K562 (cell line): ENCODE results near the gene HMBS. TPM values are rescaled to one million over a fixed set of nuclear protein-coding genes. Genes with fewer than 3 reads are reported as not detected.

Source experiments
- ATAC-seq: fragments of 200-7000 bp; cut with Tn5 transposase; 3 replicates; pipeline ENCODE4 v1.9.1; 2020; ENCODE audit warnings: moderate library complexity
- BruUV-seq: library from RNA; stranded (reverse); fragments of 400-500 nt; replicated peaks from 2 replicates; lab custom pipeline; 2021; lab: Mats Ljungman, UMichigan
- CTCF ChIA-PET: fragments of 300-600 bp; formaldehyde crosslinking; extraction: SDS; loops from one replicate; lab custom pipeline; 2021; ENCODE audit warnings: low intra/inter-chr PET ratio; lab: Yijun Ruan, JAX
- POLR2A ChIA-PET: fragments of 300-600, 350-650 bp; sonication (Branson Sonifier 250); formaldehyde crosslinking; extraction: SDS; loops from one replicate; lab custom pipeline; 2021; ENCODE audit warnings: antibody characterized with exemption, inconsistent platforms; lab: Yijun Ruan, JAX
- DNase-seq, 4 experiments: peaks; one replicate each; pipeline versions ENCODE4 v3.0.0 to v3.0.0-alpha.2; 2011 to 2018; ENCODE audit warnings: low spot score in 3 of 4, mixed read lengths in 3 of 4; ENCODE audit errors: extremely low read depth in 1 of 4
- FAIRE-seq: peaks from 2 replicates; lab custom pipeline; 2011; peaks lifted over from hg19 to GRCh38; lab: Jason Lieb, UNC
- H2AFZ ChIP-seq: 2 replicates; pipeline ENCODE4 v1.6.0; 2011; ENCODE audit warnings: low read depth, low read length, control low read depth, inconsistent platforms
- H3K27ac ChIP-seq: fragments of 200-600 bp; 3 replicates; pipeline ENCODE4 v1.8.0; 2011; ENCODE audit warnings: low read depth, mild to moderate bottlenecking, control low read depth, inconsistent platforms, low read length, moderate library complexity, mixed read lengths; ENCODE audit errors: extremely low read depth
- H3K27me3 ChIP-seq, 2 experiments: fragments of 300-600 bp in 1 of 2; 2 replicates in 1 of 2; 3 replicates in 1 of 2; pipeline versions ENCODE4 v1.6.0 to v1.8.0; 2011; ENCODE audit warnings: inconsistent platforms in 2 of 2, low read length in 2 of 2, mild to moderate bottlenecking in 1 of 2, mixed read lengths in 1 of 2, moderate library complexity in 1 of 2; ENCODE audit not compliant: control insufficient read depth in 2 of 2, insufficient read depth in 2 of 2
- H3K36me3 ChIP-seq: fragments of 300-600 bp; 3 replicates; pipeline ENCODE4 v1.8.0; 2011; ENCODE audit warnings: mild to moderate bottlenecking, low read length, inconsistent platforms; ENCODE audit not compliant: control insufficient read depth, insufficient read depth
- H3K4me1 ChIP-seq, 2 experiments: fragments of 200-600 bp in 1 of 2; replicated peaks in 1 of 2; 2 replicates in 1 of 2; 3 replicates in 1 of 2; pipeline versions ENCODE4 v1.5.1 to v1.8.0; 2011; ENCODE audit warnings: inconsistent platforms in 2 of 2, low read length in 2 of 2, mild to moderate bottlenecking in 1 of 2, mixed read lengths in 1 of 2, moderate library complexity in 1 of 2; ENCODE audit not compliant: control insufficient read depth in 2 of 2, insufficient read depth in 2 of 2
- H3K4me2 ChIP-seq: 2 replicates; pipeline ENCODE4 v1.6.1; 2011; ENCODE audit warnings: low read length, control low read depth, inconsistent platforms, mixed read lengths; ENCODE audit not compliant: insufficient read depth
- H3K4me3 ChIP-seq: fragments of 200-600 bp; sonication (generic), shearing (Covaris generic); 2 replicates; pipeline ENCODE4 v1.5.1; 2016; ENCODE audit warnings: control low read depth, inconsistent platforms
- H3K79me2 ChIP-seq: fragments of 200-600 bp; 3 replicates; pipeline ENCODE4 v1.8.0; 2011; ENCODE audit warnings: low read length, inconsistent platforms; ENCODE audit not compliant: control insufficient read depth, insufficient read depth
- H3K9ac ChIP-seq, 2 experiments: 2 replicates each; pipeline versions ENCODE4 v1.6.0 to v1.6.1; 2011; ENCODE audit warnings: low read depth in 2 of 2, low read length in 2 of 2, control low read depth in 1 of 2, inconsistent platforms in 1 of 2, mild to moderate bottlenecking in 1 of 2, mixed read lengths in 1 of 2; ENCODE audit not compliant: insufficient read depth in 1 of 2
- H3K9me1 ChIP-seq: one replicate; pipeline ENCODE4 v1.6.0; 2011; ENCODE audit warnings: inconsistent platforms, mild to moderate bottlenecking, low read length, moderate library complexity; ENCODE audit not compliant: control insufficient read depth, insufficient read depth
- H3K9me3 ChIP-seq: replicated peaks from 2 replicates; pipeline ENCODE4 v1.5.1; 2011; ENCODE audit warnings: low read depth, low read length, inconsistent platforms; ENCODE audit not compliant: control insufficient read depth, insufficient read depth
- H4K20me1 ChIP-seq: replicated peaks from 2 replicates; pipeline ENCODE4 v1.6.1; 2011; ENCODE audit warnings: low read length, inconsistent platforms, mixed read lengths; ENCODE audit not compliant: control insufficient read depth, insufficient read depth
- CCNT2 ChIP-seq: IDR thresholded peaks from 2 replicates; pipeline ENCODE4 v1.6.1; 2011; ENCODE audit warnings: borderline replicate concordance, low read depth, mild to moderate bottlenecking, moderate library complexity, mixed read lengths, low read length; ENCODE audit not compliant: insufficient read length; ENCODE audit errors: extremely low read depth
- CXXC5 ChIP-seq: fragments of 250-450 bp; sonication (Bioruptor Pico); IDR thresholded peaks from 2 replicates; pipeline ENCODE4 v1.8.0; 2022; ENCODE audit warnings: inconsistent platforms, mild to moderate bottlenecking, moderate library complexity
- DNMT1 ChIP-seq: fragments of 450-650 bp; IDR thresholded peaks from 2 replicates; pipeline ENCODE4 v1.6.1; 2016; ENCODE audit warnings: antibody characterized with exemption, mild to moderate bottlenecking
- GABPB2 ChIP-seq: fragments of 250-450 bp; sonication (Bioruptor Pico); conservative IDR thresholded peaks from 2 replicates; pipeline ENCODE4 v1.5.1; 2021; ENCODE audit warnings: mild to moderate bottlenecking
- MBD2 ChIP-seq: sonication (generic); IDR thresholded peaks from 2 replicates; pipeline ENCODE4 v1.6.1; 2016; ENCODE audit warnings: low read depth, borderline replicate concordance
- MEF2A ChIP-seq: IDR thresholded peaks from 2 replicates; pipeline ENCODE4 v1.6.1; 2011; ENCODE audit warnings: low read depth, mild to moderate bottlenecking, low read length, moderate library complexity; ENCODE audit not compliant: control insufficient read depth
- POLR2AphosphoS5 ChIP-seq: IDR thresholded peaks from 2 replicates; pipeline ENCODE4 v1.6.1; 2011; ENCODE audit warnings: mild to moderate bottlenecking, low read depth, low read length, moderate library complexity; ENCODE audit not compliant: control insufficient read depth, insufficient read depth
- RBM17 ChIP-seq: fragments of 200-400 bp; formaldehyde crosslinking; IDR thresholded peaks from 2 replicates; pipeline ENCODE4 v1.6.1; 2017; ENCODE audit warnings: low read depth, mild to moderate bottlenecking, low read length, borderline replicate concordance
- ZKSCAN1 ChIP-seq: fragments of 150-350 bp; IDR thresholded peaks from 2 replicates; pipeline ENCODE4 v1.6.1; 2016; ENCODE audit warnings: low read depth, low read length
- ZNF217 ChIP-seq: sonication (generic); formaldehyde crosslinking; IDR thresholded peaks from 2 replicates; pipeline ENCODE4 v1.8.0; 2022; ENCODE audit warnings: mild to moderate bottlenecking, missing genetic modification reagents
- ZNF263 ChIP-seq: sonication (generic); formaldehyde crosslinking; IDR thresholded peaks from 2 replicates; pipeline ENCODE4 v1.8.0; 2022; ENCODE audit warnings: mild to moderate bottlenecking, missing genetic modification reagents, borderline replicate concordance
- ZNF584 ChIP-seq: fragments of 200-800 bp; sonication (Bioruptor generic); IDR thresholded peaks from 2 replicates; pipeline ENCODE4 v1.6.1; 2016; ENCODE audit warnings: low read depth, mild to moderate bottlenecking, missing genetic modification characterization, missing compliant biosample characterization
- WGBS: fragments of 100-300 bp; shearing (Covaris generic); methylation state at CpG from one replicate; pipeline ENCODE4 v1.1.6; 2016; ENCODE audit warnings: low coverage, mixed read lengths; ENCODE audit not compliant: insufficient coverage; ENCODE audit errors: missing lambda C conversion rate; 5-methylcytosine and 5-hydroxymethylcytosine counted together
- in situ Hi-C: fragments of 300-500 bp; cut with MboI; formaldehyde crosslinking; loops from 4 replicates; pipeline ENCODE4 v1.15.0; 2018; ENCODE audit warnings: inconsistent platforms, mixed read lengths
- intact Hi-C: fragments of 100-400 bp; cut with micrococcal nuclease; formaldehyde crosslinking; loops from 2 replicates; pipeline ENCODE4 v1.14.2; 2022
- polyA plus RNA-seq, 8 experiments: library from polyadenylated mRNA; depleted of rRNA in 4 of 8; stranded (reverse) in 5 of 8; unstranded in 3 of 8; fragments of >200 nt; fragmentation: Nextera tagmentation in 2 of 8; fragmentation: Illumina TruSeq in 1 of 8; extraction: Ambion mirVana in 2 of 8; extraction: Trizol in 1 of 8; gene quantifications; 2 replicates each; pipeline versions ENCODE4 v1.2.1 to v1.2.3, GENCODE V29; 2011 to 2014; ENCODE audit warnings: inconsistent platforms in 1 of 8, missing spikeins in 1 of 8
- total RNA-seq, 7 experiments: library from RNA; depleted of rRNA in 6 of 7; stranded (reverse); fragments of >200 nt in 6 of 7; fragmentation: Illumina TruSeq in 2 of 7; extraction: Trizol in 2 of 7; gene quantifications; 2 replicates each; pipeline versions ENCODE4 v1.2.1 to v1.2.3, GENCODE V29; 2011 to 2021; ENCODE audit warnings: low replicate concordance in 1 of 7
- TF ChIP-seq, protein P1 (sequence below), 2 experiments: fragments of 450-650 bp in 1 of 2; IDR thresholded peaks; 2 replicates each; pipeline ENCODE4 v1.6.1; 2011 to 2017; ENCODE audit warnings: low read depth in 2 of 2, antibody characterized with exemption in 1 of 2, borderline replicate concordance in 1 of 2, low read length in 1 of 2, mild to moderate bottlenecking in 1 of 2, mixed read lengths in 1 of 2; ENCODE audit not compliant: control insufficient read depth in 1 of 2
- TF ChIP-seq, protein P2 (sequence below): sonication (generic); formaldehyde crosslinking; IDR thresholded peaks from 2 replicates; pipeline ENCODE4 v1.8.1; 2023; ENCODE audit warnings: mild to moderate bottlenecking, missing genetic modification reagents, moderate library complexity
- TF ChIP-seq, protein P3 (sequence below): fragments of 250-450 bp; sonication (Bioruptor Pico); IDR thresholded peaks from 2 replicates; pipeline ENCODE4 v1.5.0; 2020; ENCODE audit warnings: mild to moderate bottlenecking

Gene HMBS
- total and polyA plus RNA-seq, 9 of the 15 experiments (the other 6 are each of a cell fraction or from before 2014, with no cell fraction given), result 56.9 to 385 (median 286) TPM

- intact Hi-C loops, result no loop called here
- ATAC-seq, result no peak
- Histone ChIP-seq H3K27ac (no peak overlapping the region), H3K4me3 (no peak overlapping the region), H3K79me2 (peaks cover 7% of the 10 kb centered on the region), H2AFZ (no peak overlapping the region), H4K20me1 (0 out of 2 replicates have a peak, but pooled peaks cover 3% of the 10 kb centered on the region), H3K9ac (peak overlapping the region in 1 of 2 experiments; percentile 80; a peak in 2 of 4 replicates)
- no peak for DNase-seq
- in situ Hi-C loops, result no loop called here
- no peak for FAIRE-seq
- BruUV-seq, result no TSS peak
- TF ChIP-seq MBD2, result no peak
- no peak for TF ChIP-seq RBM17
- no peak for TF ChIP-seq GABPB2 (CRISPR knock-in tag)
- TF ChIP-seq MEF2A, result no peak
- TF ChIP-seq POLR2AphosphoS5, result no peak
- TF ChIP-seq, protein P1, sequence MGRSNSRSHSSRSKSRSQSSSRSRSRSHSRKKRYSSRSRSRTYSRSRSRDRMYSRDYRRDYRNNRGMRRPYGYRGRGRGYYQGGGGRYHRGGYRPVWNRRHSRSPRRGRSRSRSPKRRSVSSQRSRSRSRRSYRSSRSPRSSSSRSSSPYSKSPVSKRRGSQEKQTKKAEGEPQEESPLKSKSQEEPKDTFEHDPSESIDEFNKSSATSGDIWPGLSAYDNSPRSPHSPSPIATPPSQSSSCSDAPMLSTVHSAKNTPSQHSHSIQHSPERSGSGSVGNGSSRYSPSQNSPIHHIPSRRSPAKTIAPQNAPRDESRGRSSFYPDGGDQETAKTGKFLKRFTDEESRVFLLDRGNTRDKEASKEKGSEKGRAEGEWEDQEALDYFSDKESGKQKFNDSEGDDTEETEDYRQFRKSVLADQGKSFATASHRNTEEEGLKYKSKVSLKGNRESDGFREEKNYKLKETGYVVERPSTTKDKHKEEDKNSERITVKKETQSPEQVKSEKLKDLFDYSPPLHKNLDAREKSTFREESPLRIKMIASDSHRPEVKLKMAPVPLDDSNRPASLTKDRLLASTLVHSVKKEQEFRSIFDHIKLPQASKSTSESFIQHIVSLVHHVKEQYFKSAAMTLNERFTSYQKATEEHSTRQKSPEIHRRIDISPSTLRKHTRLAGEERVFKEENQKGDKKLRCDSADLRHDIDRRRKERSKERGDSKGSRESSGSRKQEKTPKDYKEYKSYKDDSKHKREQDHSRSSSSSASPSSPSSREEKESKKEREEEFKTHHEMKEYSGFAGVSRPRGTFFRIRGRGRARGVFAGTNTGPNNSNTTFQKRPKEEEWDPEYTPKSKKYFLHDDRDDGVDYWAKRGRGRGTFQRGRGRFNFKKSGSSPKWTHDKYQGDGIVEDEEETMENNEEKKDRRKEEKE (IDR thresholded peaks at IDR 0.05; ENCODE audit: borderline replicate concordance in 1 of 2, control insufficient read depth in 1 of 2, low read depth in 2 of 2, low read length in 1 of 2), result no peak
- TF ChIP-seq, protein P2, sequence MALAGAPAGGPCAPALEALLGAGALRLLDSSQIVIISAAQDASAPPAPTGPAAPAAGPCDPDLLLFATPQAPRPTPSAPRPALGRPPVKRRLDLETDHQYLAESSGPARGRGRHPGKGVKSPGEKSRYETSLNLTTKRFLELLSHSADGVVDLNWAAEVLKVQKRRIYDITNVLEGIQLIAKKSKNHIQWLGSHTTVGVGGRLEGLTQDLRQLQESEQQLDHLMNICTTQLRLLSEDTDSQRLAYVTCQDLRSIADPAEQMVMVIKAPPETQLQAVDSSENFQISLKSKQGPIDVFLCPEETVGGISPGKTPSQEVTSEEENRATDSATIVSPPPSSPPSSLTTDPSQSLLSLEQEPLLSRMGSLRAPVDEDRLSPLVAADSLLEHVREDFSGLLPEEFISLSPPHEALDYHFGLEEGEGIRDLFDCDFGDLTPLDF (CRISPR knock-in tag), result no peak
- TF ChIP-seq ZNF584 (CRISPR knock-in tag), result no peak
- TF ChIP-seq DNMT1, result no peak
- no peak for TF ChIP-seq CCNT2
- TF ChIP-seq ZNF217, result no peak
- no peak for TF ChIP-seq ZNF263 (CRISPR knock-in tag)
- TF ChIP-seq CXXC5 (CRISPR knock-in tag), result no peak
- TF ChIP-seq, protein P3, sequence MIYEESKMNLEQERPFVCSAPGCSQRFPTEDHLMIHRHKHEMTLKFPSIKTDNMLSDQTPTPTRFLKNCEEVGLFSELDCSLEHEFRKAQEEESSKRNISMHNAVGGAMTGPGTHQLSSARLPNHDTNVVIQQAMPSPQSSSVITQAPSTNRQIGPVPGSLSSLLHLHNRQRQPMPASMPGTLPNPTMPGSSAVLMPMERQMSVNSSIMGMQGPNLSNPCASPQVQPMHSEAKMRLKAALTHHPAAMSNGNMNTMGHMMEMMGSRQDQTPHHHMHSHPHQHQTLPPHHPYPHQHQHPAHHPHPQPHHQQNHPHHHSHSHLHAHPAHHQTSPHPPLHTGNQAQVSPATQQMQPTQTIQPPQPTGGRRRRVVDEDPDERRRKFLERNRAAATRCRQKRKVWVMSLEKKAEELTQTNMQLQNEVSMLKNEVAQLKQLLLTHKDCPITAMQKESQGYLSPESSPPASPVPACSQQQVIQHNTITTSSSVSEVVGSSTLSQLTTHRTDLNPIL, result no peak
- TF ChIP-seq ZKSCAN1, result no peak
- TF ChIP-seq, all 486 proteins: peak for 0
- WGBS, result 74% methylated on average over 4 of the region's 5 CpGs
- no peaks in the 10 kb centered on the region for H3K27me3 ChIP-seq
- H3K9me3 ChIP-seq, result no peaks in the 10 kb centered on the region
- H3K4me2 ChIP-seq, result no peak overlapping the region
- CTCF ChIA-PET, result no interaction called here
- peaks cover 68% of the 10 kb centered on the region for H3K36me3 ChIP-seq
- peaks cover 15 to 16% of the 10 kb centered on the region in 2 experiments for H3K4me1 ChIP-seq
- no peaks in the 10 kb centered on the region for H3K9me1 ChIP-seq
- POLR2A ChIA-PET, result interaction anchor here (1.1 to 1.3 kb wide), 2 partner anchors 10 to 75 kb away, joined by 3 to 4 read pairs; partner anchors contain the start of gene C2CD2L
Observed at GRCh38 chr11:119116601-119117000, 31.9 kb downstream of the HMBS start.
